NCI-H226 (cell line): ENCODE results near the gene GNPAT.

Experiments
- DNase-seq: peaks from one replicate; pipeline ENCODE4 v3.0.0-alpha.2; 2015

Gene GNPAT

DNA sequence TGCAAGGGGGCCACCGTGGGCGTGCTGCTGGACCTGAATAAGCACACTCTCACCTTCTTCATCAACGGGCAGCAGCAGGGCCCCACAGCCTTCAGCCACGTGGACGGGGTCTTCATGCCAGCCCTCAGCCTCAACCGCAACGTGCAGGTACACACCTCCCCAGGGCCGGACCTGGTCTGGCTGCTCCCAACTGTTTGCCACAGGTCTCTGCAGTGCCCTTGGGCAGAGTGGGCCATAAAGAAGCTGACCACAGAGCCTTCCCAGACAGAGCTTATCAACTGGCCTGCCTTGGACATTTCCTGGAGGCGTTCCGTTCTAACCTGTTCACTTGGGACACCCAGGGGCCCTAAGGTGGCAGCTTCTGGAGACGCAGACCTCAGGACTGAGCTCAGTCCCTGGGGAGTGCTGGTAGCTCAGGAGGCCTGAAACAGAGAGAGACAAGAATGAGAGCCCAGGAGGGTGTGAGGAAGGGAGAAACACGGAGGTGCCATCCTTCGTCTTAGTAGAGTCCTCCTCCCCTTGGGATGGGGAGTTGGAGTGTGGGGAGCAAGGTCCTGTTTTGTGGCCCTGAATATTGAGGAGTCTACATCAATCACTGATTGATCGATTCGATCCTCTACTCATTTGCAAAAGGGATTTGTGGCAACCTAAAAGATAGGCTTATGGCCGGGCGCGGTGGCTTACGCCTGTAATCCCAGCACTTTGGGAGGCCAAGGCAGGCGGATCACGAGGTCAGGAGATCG is 27.0 kb upstream of the GNPAT start:
- DNase-seq = no peak

DNA sequence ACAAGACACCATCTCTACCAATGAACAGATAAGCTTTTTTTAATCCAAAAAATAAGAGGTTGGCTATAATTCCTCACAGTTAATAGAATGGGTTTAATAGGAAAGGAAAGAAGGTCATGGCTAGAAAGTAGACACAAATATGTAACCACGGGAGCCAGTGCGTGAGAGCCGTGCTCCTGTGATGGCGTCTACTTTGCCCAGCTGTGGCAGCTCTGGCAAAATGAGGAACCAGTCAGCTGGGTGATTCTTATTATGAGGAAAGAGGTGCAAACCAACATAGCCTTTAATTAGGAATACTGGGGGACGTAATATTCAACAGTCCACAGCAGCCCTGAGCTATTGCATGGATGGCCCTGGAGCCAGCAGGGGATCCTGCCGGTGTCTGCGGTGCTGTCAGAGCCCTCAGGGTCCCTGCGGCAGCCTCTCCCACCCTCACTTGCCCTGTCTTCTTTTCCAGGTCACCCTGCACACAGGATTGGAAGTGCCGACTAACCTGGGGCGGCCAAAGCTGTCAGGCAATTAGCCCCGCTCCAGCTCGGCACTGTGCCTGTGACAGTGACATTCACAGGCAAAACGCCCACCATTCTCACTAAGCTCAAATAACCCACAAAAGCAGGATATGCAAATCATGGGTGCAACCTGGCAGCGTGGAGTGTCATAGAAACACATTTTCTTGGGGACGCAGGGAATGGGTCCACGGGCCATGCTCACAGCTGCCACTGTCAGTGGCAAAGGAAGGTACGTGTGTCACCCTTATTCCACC is 25.9 kb upstream of the GNPAT start:
- DNase-seq = no peak

DNA sequence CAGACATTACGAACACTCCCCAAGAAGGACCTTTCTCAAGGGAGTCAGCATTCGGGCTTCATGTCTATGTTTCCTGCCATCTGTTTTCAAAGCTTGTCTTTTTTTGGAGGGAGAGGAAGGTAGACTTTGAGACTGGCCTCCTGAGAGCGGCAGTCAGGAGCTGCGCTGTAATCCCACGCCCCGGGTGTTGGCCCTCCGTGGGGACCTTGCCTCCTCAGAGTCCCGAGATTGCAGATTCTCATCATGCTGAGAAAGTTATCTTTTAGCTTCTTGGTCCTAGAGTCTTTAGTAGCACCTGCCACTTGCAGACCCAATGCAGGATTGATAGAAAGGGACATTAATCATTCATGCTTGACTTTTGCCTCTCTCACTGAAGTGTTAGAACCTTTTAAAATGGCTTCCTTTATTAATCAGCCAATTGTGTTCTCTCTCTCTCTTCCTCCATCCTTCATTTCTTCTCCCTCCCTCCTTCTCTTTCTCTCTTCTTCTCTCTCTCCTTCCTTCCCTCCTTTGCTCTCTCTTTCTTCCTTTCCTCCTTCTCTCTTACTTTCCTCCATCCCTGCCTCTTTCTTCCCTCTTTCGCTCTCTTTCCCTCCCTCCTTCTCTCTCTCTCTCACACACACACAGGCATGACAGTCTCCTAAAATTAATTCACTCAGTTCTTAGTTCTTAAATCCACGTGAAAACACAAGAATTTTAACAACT is 25.2 kb upstream of the GNPAT start:
- DNase-seq = no peak

DNA sequence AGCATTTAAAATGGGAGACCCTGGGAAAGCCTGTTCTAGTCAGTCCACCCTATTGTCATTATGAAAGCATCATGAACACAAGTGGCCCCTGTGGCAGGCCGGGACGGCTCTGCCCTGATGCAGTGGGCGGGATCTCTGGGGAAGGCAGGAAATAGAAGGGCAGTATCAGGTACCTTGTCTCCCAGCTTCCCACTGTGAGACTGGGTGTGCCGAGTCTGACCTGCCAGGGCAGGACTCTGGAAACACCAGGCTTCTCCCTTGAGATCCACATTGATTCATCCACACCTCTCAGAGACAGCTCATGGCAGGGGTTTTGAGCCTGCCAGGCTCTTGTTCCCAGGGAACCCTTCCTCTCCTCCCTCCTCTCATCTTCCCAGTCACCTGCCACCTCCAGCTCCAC is 24.5 kb upstream of the GNPAT start:
- no peak for DNase-seq

DNA sequence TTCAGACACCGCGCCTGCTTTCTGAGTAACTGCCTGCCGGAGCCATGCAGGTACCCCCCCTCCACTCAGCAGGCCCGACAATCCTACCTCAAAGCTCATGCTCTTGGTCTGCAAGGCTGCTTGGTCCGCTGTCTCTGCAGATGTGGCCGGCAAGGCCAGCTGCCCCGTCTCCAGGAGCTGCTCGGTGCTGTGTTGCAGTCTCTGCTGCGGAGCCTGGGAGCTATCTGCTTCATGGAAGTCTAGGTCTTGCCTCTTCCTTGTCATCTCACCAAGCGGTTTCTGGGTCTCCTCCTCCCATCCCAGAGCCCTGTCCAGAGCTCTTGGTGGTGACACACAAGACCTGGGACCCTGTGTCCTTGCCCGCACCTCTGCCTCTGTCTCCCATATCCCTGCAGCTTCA is 24.0 kb upstream of the GNPAT start:
- DNase-seq = no peak

DNA sequence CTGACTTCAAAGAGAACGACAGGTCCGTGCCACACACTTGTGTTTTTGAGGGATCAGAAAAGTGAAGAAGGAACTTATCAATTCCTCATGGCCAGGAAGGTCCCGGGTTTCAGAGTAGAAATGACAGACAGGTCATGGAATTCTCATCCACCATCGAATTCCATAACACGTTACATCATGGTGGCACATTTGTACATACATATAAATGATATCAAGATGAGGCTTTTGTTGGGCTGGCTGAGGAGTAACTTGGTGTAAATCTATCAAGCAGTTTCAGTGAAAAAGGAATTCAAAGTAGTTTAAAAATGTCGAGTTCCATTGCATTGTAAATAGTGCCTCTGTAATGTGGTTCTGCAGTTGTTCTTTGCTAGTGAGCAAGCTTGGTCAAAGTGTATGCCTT is 22.9 kb upstream of the GNPAT start:
- DNase-seq = no peak

DNA sequence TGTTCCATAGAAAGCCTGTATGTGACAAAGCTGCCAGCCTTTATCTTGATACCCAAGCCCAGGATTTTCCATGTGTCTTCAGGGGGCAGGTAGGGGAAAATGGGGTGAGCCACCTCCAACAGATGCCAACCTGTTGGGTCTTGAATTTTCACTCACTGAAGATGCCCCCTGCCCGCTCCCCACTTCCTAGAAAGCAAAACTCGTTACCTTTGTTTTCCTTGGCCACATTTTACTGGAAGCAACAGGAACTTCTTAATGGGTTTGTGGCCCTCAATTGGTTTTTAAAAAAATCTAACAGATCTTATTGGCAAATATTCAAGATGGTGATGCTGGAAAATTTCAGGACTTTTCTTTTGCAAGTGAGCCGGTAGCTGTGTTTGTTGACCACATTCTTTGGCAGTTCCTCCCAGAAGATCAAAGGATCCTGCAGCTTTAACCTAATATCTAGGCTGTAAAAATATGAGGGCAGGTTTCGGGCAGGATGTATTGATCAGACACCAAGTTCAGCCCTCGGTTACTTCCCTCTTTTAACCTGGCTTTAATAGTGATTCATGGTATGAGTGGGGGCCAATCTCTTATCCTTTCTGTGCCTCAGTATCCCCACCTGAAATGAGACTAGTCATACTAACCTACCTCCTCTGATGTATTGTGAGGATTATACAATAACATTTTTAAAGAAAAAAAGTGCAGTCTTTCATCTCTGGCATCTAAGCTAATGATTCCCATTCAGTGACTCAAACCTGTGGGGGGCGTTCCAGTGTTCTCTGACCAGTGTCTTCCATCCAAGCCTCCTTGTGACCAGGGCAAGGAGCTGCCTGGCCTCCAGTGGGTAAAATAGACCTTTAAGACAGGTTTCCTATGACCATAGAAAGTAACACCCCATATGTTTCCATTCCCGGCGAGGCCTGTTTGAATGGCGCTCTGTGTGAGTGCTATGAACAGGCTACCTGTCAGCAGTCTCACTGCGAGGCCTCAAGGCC is 21.3 kb upstream of the GNPAT start:
- no peak for DNase-seq

DNA sequence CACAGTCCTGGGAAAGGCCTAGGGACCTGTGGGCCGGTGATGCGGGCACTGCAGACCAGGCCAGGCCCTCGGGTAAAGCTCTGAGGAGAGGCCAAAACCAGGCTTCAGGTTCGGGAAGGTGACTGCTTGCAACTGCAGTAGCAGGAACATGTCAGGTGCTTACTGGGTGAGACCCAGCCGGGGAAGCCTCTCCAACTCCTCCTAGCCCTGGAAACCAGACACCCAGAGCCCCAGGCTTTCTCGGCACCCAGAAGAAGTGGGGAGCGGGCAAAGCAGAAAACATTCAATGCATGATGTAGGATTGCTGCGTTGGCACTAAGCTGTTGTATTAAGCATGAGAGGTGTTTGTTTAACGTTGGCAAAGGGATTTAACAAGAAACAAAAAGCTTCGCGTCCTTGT is 20.2 kb upstream of the GNPAT start:
- DNase-seq = no peak

DNA sequence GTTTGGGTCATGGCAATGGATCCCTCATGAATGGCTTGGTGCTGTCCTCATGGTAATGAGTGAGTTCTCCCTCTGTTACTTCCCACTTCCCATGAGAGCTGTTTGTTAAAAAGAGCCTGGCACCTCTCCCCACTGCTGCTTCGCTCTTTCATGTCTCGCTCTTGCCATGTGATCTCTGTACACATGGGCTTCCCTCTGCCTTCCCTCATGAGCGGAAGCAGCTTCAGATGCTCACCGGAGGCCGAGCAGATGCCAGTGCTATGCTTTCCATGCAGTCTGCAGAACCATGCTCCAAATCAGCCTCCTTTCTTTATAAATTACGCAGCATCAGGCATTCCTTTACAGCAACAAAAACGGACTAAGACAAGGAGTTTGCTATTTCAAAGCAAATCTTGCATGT is 14.9 kb upstream of the GNPAT start:
- no peak for DNase-seq

DNA sequence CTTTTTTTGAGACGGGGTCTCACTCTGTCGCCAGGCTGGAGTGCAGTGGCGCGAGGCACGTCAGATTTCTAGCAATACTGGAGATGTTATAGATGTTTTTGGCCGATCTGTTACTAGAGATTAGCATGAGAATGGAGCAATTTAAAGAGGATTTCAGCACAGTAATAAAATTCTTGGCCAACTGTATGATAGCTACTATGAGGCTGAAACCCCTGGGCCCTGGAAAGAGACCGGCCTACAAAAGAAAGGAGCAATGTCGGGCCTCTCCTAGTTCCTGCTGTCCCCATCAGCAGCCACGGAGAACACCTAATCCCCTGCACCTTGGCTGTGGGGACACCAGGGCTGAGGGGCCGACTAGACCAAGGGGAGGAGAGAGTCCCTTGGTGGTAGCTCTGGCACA is 9.5 kb upstream of the GNPAT start:
- DNase-seq = no peak

DNA sequence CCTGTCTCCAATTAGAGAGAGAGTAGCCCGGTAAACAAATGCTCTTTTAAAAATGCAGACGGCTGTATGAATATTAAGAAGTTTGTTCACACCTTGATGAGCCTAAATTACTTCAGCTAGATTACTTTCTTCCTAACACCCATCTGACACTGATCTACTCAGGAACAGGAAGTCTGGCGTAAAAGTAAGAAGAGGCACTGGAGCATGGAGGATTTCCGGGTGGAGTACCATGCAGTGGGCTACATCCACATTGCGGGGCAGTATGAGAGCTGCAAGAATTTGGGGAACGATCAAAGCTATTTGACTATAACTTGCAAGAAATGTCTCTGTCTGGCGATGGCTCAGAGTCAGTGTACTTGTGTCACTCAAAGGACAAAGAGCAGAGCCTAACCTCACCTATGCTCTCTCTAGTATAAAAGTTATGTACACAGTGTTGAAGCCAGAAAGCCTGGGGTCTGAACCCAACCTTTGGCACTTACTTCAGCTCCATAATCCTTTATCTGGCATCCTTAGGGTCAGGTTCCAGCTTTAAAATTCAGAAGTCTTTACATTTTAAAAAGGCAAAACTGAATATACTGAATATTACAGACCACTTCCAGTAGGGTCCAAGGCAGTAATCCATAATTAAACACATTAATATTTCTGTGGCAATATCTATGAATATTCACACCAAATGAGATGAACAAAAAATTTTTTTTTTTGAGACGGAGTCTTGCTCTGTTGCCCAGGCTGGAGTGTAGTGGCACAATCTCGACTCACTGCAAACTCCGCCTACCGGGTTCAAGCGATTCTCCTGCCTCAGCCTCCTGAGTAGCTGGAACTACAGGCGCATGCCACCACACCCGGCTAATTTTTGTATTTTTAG is 7.9 kb upstream of the GNPAT start:
- no peak for DNase-seq

DNA sequence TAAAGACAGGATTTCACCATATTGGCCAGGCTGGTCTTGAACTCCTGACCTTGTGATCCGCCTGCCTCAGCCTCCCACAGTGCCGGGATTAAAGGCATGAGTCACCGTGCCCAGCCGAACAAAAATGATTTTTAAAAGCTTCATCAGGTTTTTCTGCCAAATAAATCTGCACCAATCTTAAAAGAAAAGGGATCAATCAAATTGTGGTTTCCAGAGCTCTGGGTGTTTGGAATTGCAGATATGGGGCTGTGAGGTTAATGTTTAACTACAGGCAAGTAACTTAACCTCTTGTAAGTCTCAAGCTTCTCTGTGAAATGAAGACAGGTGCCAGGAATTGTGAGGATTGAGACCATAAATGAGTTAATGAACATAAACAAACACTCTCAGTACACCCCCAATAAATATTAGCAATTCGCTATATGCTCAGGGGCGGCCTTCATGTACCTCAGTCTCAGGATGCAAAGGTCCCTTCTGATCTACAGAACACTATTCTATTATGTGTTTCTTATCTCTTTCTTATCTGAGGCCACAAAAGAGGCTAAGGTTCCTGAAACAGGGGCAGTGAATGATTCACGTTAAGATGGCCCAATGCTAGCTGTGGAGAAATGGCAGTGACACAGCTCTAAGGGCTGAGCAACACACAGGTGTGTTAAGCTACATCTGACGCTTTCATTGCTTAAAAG is 7.1 kb upstream of the GNPAT start:
- no peak for DNase-seq

DNA sequence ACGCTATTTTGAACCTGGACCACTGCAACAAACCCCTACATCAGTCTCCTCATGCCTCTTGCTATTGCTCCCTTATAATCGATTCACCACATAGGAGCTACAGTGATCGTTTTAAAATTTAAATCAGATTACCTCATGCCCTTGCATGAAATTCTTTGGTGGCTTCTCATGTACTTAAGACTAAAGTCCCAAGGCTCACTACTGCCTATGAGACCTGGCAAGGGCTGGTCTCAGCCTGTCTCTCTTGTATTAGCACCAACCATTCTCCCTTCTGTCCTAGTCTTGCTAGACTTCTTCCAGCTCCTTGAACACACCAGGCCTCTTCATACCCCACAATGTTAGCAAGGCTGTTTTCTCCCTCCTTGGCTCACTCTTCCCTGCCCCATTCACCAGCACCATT is 6.5 kb upstream of the GNPAT start:
- DNase-seq = no peak

DNA sequence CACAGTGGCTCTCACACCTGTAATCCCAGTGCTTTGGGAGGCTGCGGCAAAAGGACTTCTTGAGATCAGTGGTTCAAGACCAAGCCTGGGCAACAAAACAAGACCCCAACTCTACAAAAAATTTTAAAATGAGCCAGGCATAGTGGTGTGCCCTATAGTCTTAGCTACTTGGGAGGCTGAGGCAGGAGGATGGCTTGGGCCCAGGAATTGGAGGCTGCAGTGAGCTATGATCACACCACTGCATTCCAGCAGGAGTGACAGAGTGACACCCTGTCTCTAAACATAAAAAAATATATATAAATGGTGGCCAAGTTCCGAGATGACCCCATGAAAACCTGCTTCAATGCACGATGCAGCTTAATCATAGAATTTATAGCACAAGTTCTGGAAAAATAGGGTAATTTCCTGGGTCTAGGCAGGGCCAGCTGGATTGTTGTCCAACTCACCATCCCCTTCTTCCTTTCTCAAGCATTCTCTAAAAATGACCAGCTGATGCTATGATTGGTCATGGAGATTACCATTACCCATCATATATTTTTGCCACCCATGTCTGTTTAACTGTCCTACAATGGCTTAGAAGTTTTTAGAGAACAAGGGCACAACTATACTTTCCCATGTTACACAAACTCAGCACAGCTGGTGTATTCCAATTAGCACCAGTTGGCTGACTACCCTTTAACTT is 5.3 kb upstream of the GNPAT start:
- no peak for DNase-seq

DNA sequence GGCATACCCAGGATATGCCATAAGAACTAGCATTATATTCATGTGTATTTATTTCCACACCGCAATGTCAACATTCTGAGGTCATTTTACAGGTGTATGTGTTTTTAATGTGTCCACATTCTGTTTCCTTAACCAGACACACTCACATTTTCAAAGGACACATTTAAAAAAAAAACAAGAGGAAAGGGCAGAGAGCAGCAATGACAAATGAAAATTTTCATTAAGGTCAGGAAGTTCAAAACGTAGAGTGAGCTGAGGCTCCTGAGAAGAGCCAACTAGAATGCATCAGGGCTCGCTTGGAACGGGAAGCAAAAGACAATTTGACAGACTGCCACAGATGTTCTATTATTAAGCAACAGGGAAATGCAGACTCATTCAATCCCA is 4.8 kb upstream of the GNPAT start:
- DNase-seq = no peak

DNA sequence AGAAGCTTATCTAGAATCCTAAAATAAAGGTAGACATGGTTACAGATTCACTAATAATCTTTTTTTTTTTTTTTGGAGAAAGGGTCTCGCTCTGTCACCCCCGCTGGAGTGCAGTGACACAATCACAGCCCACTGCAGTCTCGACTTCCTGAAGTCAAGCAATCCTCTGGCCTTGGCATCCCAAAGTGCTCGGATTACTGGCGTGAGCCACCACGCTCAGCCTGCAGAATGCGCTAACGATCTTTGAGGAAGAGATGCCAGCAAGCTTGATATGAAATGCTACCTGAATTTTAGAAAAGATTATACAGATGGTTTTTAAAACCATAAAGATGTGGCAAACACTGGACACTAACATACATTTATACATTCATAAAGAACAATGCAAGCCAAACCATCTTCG is 4.1 kb upstream of the GNPAT start:
- DNase-seq = no peak

DNA sequence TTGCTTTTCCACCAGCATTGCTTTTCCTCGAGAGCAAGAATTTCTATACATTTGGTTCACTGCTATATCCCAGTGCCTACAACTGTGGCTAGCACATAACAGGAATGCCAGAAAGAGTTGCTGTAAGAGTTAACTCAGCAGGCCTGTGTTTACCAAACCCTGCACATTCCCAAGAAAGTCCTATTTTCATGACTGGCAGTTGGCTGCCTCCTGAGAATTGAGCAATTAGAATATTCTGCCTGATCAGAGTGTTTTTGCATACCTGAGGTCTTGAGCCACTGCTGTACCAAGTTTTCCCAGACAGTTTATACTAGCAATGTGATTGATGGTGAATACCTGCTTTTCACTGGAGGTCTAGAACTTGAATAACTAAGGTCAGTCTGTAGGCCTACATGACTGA is 2.7 kb upstream of the GNPAT start:
- no peak for DNase-seq

DNA sequence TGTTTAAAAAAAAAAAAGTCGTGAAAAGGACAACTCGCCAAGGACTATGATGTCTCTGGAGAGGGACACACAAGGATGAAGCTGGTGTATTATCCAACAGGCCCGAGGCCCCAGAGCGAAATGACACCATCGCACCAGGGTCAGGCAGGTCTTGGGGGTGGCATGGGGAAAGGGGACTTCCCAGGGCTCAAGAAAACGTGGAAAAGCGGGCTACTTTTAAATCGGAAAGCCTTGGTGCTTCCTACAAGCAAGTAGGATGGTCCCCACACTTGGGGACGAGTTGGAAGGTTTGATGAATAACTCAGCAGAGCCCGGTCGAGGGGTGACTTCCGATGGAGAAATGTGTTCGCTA is 505 bp upstream of the GNPAT start:
- DNase-seq = no peak

DNA sequence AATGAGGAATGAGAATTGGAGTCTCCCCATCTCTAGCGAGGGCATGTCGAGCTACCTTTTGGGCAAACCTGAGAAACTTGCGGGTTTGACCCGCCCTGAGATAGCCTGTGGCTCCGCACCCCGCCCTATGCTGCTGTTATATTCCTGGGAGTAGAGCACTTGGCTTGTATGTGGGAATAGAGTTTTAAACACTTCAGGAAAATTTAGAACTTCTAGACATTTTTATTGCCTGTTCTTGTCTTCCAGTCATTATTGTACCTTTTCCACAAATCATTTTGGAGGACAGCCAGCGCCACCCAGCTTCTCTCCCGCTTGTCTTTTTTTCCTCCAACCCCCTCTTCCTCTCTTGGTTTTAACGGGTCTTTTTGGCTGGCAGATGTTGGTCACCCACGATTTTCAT is 738 bp downstream of the GNPAT start:
- DNase-seq = no peak

DNA sequence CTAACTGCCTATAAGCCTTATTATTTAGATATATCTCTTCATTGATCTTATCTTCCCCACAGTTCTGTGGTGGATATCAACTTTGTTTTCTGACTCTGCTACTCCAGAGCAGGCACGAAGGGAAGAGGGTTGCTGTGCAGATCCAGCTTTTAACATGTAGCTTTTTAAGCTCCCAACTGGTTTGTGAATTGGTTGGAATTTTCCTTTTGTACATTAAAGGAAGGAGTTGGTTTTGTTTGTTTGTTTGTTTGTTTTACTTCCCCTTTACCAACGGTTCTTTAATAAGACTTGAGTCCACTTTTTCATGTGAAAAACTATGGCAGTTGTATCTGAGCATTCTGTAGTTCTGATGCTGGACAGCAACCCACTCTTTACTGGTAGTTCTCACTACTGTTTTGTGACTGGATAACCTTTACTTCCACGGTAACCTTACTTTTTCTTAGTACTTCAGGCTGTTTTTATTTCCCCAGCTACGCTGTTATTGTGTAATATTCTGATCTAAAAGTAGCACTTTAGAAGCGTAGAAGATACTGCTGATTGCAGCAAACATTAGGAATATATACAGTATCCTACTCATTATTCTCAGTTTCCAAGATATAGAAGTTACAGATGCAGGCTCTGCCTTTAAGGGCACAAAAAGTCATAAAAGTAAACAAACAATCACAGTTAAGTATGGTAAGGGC is 1.6 kb downstream of the GNPAT start:
- DNase-seq = no peak
